ENCODE measurements around the gene VAC14. TPM values are rescaled to one million over a fixed set of nuclear protein-coding genes. Genes with fewer than 3 reads are reported as not detected.

The VAC14 gene
- polyA plus RNA-seq, 1 donor from 2014 or later = 8.6 TPM

DNA sequence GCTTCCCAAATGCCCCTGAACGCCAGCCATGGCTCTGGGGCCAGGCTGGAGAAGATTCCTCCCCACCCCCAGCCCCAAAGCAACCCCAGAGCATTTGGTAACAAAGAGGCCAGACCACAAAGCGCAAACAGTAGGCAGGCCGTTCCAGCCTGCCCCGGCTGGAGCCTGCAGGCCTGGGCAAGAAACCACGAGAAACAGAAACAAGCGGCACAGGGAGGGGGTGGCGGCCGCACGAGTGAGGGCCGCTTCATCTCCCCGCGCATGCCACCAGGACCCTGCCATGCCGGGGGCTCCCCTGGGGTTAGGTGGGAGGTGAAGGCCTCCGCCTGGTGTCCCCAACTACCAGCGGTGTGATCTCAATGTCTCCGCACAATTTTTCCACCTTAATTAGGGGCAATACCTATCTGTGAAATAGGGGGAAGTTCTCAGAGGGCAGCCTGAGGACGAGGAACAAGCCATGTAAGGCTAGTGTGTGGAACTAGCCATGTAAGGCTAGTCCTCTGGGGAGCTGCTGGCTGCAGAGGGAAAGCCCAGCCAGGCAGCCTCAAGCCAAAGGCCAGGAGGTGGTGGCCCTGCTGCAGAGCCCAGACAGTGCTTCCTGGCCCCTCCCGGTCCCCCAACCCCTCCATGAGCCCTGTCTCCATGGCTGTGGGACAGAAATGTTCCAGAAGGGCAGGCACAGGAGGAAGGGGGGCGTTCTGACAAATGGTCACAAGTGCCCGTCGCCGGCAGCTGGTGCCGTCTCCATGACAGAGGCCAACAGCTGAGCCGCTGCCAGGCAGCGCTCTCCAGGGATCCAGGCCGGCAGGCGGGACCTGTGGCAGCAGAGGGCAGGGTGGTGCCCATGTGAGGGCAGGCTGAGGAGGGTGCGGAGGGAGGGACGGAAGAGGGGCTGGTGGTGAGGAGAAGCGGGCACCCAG is 100.6 kb downstream of the VAC14 start:
- Histone ChIP-seq H3K36me3 (ENCODE audit: insufficient read depth, low read length) (no peaks in the 10 kb centered on the region), H3K27me3 (ENCODE audit: insufficient read depth, low read depth, low read length) (no peaks in the 10 kb centered on the region), H3F3A (ENCODE audit: insufficient read depth, low read length, poor library complexity, severe bottlenecking) (no peaks in the 10 kb centered on the region), H3K4me3 (ENCODE audit: low read length) (no peak overlapping the region), H3K9me2 (ENCODE audit: insufficient read depth, low read length) (no peaks in the 10 kb centered on the region), H2AFZ (ENCODE audit: low read depth, low read length) (no peak overlapping the region), H3K79me2 (replicated peaks; ENCODE audit: insufficient read depth, low read length) (no peaks in the 10 kb centered on the region), H3K4me2 (ENCODE audit: low read length) (no peak overlapping the region), H3K9ac (ENCODE audit: low read length) (no peak overlapping the region), H4K20me1 (ENCODE audit: insufficient read depth) (no peaks in the 10 kb centered on the region), H3K27ac (ENCODE audit: low read length) (no peak overlapping the region), H3K9me3 (ENCODE audit: low read length) (no peaks in the 10 kb centered on the region)
- no peak for TF ChIP-seq MXI1 (conservative IDR thresholded peaks at IDR 0.05; ENCODE audit: poor library complexity, severe bottlenecking)
- no peak for TF ChIP-seq POLR2AphosphoS5 (IDR thresholded peaks at IDR 0.05)
- no peak for TF ChIP-seq RAD21 (conservative IDR thresholded peaks at IDR 0.05)
- TF ChIP-seq TAF1 (IDR thresholded peaks at IDR 0.05; ENCODE audit: low read depth) = no peak

GRCh38 chr16:70699696-70700095 is 101.3 kb downstream of the VAC14 start:
- Histone ChIP-seq H3F3A (ENCODE audit: insufficient read depth, low read length, poor library complexity, severe bottlenecking) (no peaks in the 10 kb centered on the region), H2AFZ (ENCODE audit: low read depth, low read length) (no peak overlapping the region), H3K79me2 (replicated peaks; ENCODE audit: insufficient read depth, low read length) (no peaks in the 10 kb centered on the region), H4K20me1 (ENCODE audit: insufficient read depth) (no peaks in the 10 kb centered on the region), H3K9ac (ENCODE audit: low read length) (no peak overlapping the region), H3K9me3 (ENCODE audit: low read length) (no peaks in the 10 kb centered on the region), H3K4me2 (ENCODE audit: low read length) (no peak overlapping the region), H3K27me3 (ENCODE audit: insufficient read depth, low read depth, low read length) (no peaks in the 10 kb centered on the region), H3K36me3 (ENCODE audit: insufficient read depth, low read length) (no peaks in the 10 kb centered on the region), H3K9me2 (ENCODE audit: insufficient read depth, low read length) (no peaks in the 10 kb centered on the region), H3K27ac (ENCODE audit: low read length) (no peak overlapping the region), H3K4me3 (ENCODE audit: low read length) (no peak overlapping the region)
- no peak for TF ChIP-seq TAF1 (IDR thresholded peaks at IDR 0.05; ENCODE audit: low read depth)
- TF ChIP-seq, protein P1, sequence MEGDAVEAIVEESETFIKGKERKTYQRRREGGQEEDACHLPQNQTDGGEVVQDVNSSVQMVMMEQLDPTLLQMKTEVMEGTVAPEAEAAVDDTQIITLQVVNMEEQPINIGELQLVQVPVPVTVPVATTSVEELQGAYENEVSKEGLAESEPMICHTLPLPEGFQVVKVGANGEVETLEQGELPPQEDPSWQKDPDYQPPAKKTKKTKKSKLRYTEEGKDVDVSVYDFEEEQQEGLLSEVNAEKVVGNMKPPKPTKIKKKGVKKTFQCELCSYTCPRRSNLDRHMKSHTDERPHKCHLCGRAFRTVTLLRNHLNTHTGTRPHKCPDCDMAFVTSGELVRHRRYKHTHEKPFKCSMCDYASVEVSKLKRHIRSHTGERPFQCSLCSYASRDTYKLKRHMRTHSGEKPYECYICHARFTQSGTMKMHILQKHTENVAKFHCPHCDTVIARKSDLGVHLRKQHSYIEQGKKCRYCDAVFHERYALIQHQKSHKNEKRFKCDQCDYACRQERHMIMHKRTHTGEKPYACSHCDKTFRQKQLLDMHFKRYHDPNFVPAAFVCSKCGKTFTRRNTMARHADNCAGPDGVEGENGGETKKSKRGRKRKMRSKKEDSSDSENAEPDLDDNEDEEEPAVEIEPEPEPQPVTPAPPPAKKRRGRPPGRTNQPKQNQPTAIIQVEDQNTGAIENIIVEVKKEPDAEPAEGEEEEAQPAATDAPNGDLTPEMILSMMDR (IDR thresholded peaks at IDR 0.05; ENCODE audit: poor library complexity, severe bottlenecking) = no peak
- TF ChIP-seq POLR2AphosphoS5 (IDR thresholded peaks at IDR 0.05) = no peak
- no peak for TF ChIP-seq EZH2 (IDR thresholded peaks at IDR 0.05; ENCODE audit: borderline replicate concordance, insufficient read depth, low read length, poor library complexity, severe bottlenecking)
- TF ChIP-seq SMC3 (conservative IDR thresholded peaks at IDR 0.05; ENCODE audit: poor library complexity) = no peak
- no peak for TF ChIP-seq EP300 (conservative IDR thresholded peaks at IDR 0.05; ENCODE audit: poor library complexity, severe bottlenecking)
- TF ChIP-seq, protein P2, sequence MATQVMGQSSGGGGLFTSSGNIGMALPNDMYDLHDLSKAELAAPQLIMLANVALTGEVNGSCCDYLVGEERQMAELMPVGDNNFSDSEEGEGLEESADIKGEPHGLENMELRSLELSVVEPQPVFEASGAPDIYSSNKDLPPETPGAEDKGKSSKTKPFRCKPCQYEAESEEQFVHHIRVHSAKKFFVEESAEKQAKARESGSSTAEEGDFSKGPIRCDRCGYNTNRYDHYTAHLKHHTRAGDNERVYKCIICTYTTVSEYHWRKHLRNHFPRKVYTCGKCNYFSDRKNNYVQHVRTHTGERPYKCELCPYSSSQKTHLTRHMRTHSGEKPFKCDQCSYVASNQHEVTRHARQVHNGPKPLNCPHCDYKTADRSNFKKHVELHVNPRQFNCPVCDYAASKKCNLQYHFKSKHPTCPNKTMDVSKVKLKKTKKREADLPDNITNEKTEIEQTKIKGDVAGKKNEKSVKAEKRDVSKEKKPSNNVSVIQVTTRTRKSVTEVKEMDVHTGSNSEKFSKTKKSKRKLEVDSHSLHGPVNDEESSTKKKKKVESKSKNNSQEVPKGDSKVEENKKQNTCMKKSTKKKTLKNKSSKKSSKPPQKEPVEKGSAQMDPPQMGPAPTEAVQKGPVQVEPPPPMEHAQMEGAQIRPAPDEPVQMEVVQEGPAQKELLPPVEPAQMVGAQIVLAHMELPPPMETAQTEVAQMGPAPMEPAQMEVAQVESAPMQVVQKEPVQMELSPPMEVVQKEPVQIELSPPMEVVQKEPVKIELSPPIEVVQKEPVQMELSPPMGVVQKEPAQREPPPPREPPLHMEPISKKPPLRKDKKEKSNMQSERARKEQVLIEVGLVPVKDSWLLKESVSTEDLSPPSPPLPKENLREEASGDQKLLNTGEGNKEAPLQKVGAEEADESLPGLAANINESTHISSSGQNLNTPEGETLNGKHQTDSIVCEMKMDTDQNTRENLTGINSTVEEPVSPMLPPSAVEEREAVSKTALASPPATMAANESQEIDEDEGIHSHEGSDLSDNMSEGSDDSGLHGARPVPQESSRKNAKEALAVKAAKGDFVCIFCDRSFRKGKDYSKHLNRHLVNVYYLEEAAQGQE (IDR thresholded peaks at IDR 0.05; ENCODE audit: borderline replicate concordance) = no peak
- TF ChIP-seq RAD21 (conservative IDR thresholded peaks at IDR 0.05) = no peak
- no peak for TF ChIP-seq MXI1 (conservative IDR thresholded peaks at IDR 0.05; ENCODE audit: poor library complexity, severe bottlenecking)
